ENCODE results near the gene AOPEP. TPM values are rescaled to one million over a fixed set of nuclear protein-coding genes. Genes with fewer than 3 reads are reported as not detected.

Gene AOPEP
- total RNA-seq, 1 donor from 2014 or later: 24.8 TPM

- Mint-ChIP-seq H3K36me3 (ENCODE audit: low read depth) (peaks cover 2% of the 10 kb centered on the region), H3K4me1 (peaks cover 10% of the 10 kb centered on the region), H3K27me3 (ENCODE audit: low read depth) (no peaks in the 10 kb centered on the region), H3K27ac (ENCODE audit: unreplicated experiment) (no peak overlapping the region), H3K9me3 (no peaks in the 10 kb centered on the region), H3K4me3 (no peak overlapping the region)
- no peak for TF ChIP-seq CTCF (conservative IDR thresholded peaks at IDR 0.05)
- DNase-seq (ENCODE audit: low read depth, low spot score): no peak
These were observed 51.5 kb downstream of the AOPEP start for GRCh38 chr9:94778013-94778412.

- Mint-ChIP-seq H3K36me3 (ENCODE audit: low read depth) (no peaks in the 10 kb centered on the region), H3K27me3 (ENCODE audit: low read depth) (no peaks in the 10 kb centered on the region), H3K27ac (ENCODE audit: unreplicated experiment) (no peak overlapping the region), H3K9me3 (no peaks in the 10 kb centered on the region), H3K4me3 (no peak overlapping the region), H3K4me1 (peaks cover 7% of the 10 kb centered on the region)
- no peak for DNase-seq (ENCODE audit: low read depth, low spot score)
- no peak for TF ChIP-seq CTCF (conservative IDR thresholded peaks at IDR 0.05)
These were observed 52.5 kb downstream of the AOPEP start for GRCh38 chr9:94779031-94779430.

- no peak overlapping the region for H3K27ac Mint-ChIP-seq (ENCODE audit: unreplicated experiment)
- H3K4me1 Mint-ChIP-seq: peaks cover 7% of the 10 kb centered on the region
- no peaks in the 10 kb centered on the region for H3K9me3 Mint-ChIP-seq
- H3K4me3 Mint-ChIP-seq: no peak overlapping the region
- TF ChIP-seq CTCF (conservative IDR thresholded peaks at IDR 0.05): no peak
- no peaks in the 10 kb centered on the region for H3K27me3 Mint-ChIP-seq (ENCODE audit: low read depth)
- DNase-seq (ENCODE audit: low read depth, low spot score): no peak
- no peaks in the 10 kb centered on the region for H3K36me3 Mint-ChIP-seq (ENCODE audit: low read depth)
These were observed 53.3 kb downstream of the AOPEP start for GRCh38 chr9:94779693-94780290.

GRCh38 chr9:94780516-94780950, 54.0 kb downstream of the AOPEP start:
- TF ChIP-seq CTCF (conservative IDR thresholded peaks at IDR 0.05): no peak
- H3K4me1 Mint-ChIP-seq: peaks cover 13% of the 10 kb centered on the region
- H3K36me3 Mint-ChIP-seq (ENCODE audit: low read depth): no peaks in the 10 kb centered on the region
- H3K27me3 Mint-ChIP-seq (ENCODE audit: low read depth): no peaks in the 10 kb centered on the region
- no peak overlapping the region for H3K4me3 Mint-ChIP-seq
- H3K9me3 Mint-ChIP-seq: no peaks in the 10 kb centered on the region
- no peak for DNase-seq (ENCODE audit: low read depth, low spot score)
- no peak overlapping the region for H3K27ac Mint-ChIP-seq (ENCODE audit: unreplicated experiment)

GRCh38 chr9:94782355-94783101, 56.0 kb downstream of the AOPEP start:
- H3K4me3 Mint-ChIP-seq: no peak overlapping the region
- H3K9me3 Mint-ChIP-seq: no peaks in the 10 kb centered on the region
- H3K27me3 Mint-ChIP-seq (ENCODE audit: low read depth): no peaks in the 10 kb centered on the region
- no peaks in the 10 kb centered on the region for H3K36me3 Mint-ChIP-seq (ENCODE audit: low read depth)
- DNase-seq (ENCODE audit: low read depth, low spot score): no peak
- no peak for TF ChIP-seq CTCF (conservative IDR thresholded peaks at IDR 0.05)
- no peak overlapping the region for H3K27ac Mint-ChIP-seq (ENCODE audit: unreplicated experiment)
- H3K4me1 Mint-ChIP-seq: peaks cover 18% of the 10 kb centered on the region
